Esophagus muscularis mucosa (tissue), 4 donors: ENCODE results near the gene NEK2. TPM values are rescaled to one million over a fixed set of nuclear protein-coding genes. Genes with fewer than 3 reads are reported as not detected.
A peak's percentile ranks its signal among the peaks of the same experiment; 100 is the strongest.

Experiments used
- DNase-seq: peaks from one replicate; pipeline ENCODE4 v3.0.0-alpha.2; 2017; ENCODE audit errors: extremely low spot score
- H3K27ac ChIP-seq, 4 donors: fragments of 200-600 bp; sonication (generic); replicated peaks in 1 of 4; 1 replicate in 3 of 4; 2 replicates in 1 of 4; pipeline ENCODE4 v1.5.1; 2016 to 2019; ENCODE audit warnings: mild to moderate bottlenecking in 1 of 4
- H3K27me3 ChIP-seq, 4 donors: fragments of 200-600 bp; sonication (generic); one replicate each; pipeline versions ENCODE4 v1.5.1 to v1.6.0; 2016 to 2019
- H3K36me3 ChIP-seq, 4 donors: fragments of 200-600 bp; sonication (generic); one replicate each; pipeline ENCODE4 v1.5.1; 2016 to 2019
- H3K4me1 ChIP-seq, 4 donors: fragments of 200-600 bp; sonication (generic); one replicate each; pipeline ENCODE4 v1.5.1; 2016 to 2019
- H3K4me3 ChIP-seq, 4 donors: fragments of 200-600 bp; sonication (generic); 1 replicate in 2 of 4; 2 replicates in 2 of 4; pipeline ENCODE4 v1.5.1; 2016 to 2019; ENCODE audit warnings: mild to moderate bottlenecking in 4 of 4, moderate library complexity in 1 of 4
- H3K9me3 ChIP-seq, 4 donors: fragments of 200-600 bp; sonication (generic); 1 replicate in 3 of 4; 2 replicates in 1 of 4; pipeline ENCODE4 v1.5.1; 2016 to 2019
- CTCF ChIP-seq, 3 experiments: fragments of 200-600 bp in 2 of 3; fragments of 450-650 bp in 1 of 3; sonication (generic) in 2 of 3; IDR thresholded peaks; one replicate each; pipeline ENCODE4 v1.5.1; 2017 to 2019; ENCODE audit warnings: antibody characterized with exemption in 3 of 3, mild to moderate bottlenecking in 2 of 3, moderate library complexity in 1 of 3
- EP300 ChIP-seq: sonication (generic); formaldehyde crosslinking; IDR thresholded peaks from one replicate; pipeline ENCODE4 v1.6.1; 2017; ENCODE audit warnings: antibody characterized with exemption
- POLR2A ChIP-seq: fragments of 450-650 bp; IDR thresholded peaks from one replicate; pipeline ENCODE4 v1.6.1; 2017; ENCODE audit warnings: antibody characterized with exemption, moderate library complexity, mild to moderate bottlenecking, low read depth
- POLR2AphosphoS5 ChIP-seq, 2 donors: sonication (generic); formaldehyde crosslinking; IDR thresholded peaks; one replicate each; pipeline ENCODE4 v1.6.1; 2017; ENCODE audit warnings: antibody characterized with exemption in 2 of 2
- WGBS: methylation state at CpG from one replicate; pipeline ENCODE4 v1.1.5; 2018; 5-methylcytosine and 5-hydroxymethylcytosine counted together
- intact Hi-C: fragments of 100-400 bp; cut with DNase I; formaldehyde crosslinking; loops from one replicate; pipeline ENCODE4 v1.15.1; 2023
- total RNA-seq, 4 donors: library from RNA; depleted of rRNA; stranded (reverse); fragments of >200 nt; gene quantifications; one replicate each; pipeline versions ENCODE4 v1.1.0 to v1.2.1, GENCODE V29; 2016

The NEK2 gene
- total RNA-seq, 4 donors from 2014 or later, result not detected

- Histone ChIP-seq H3K4me3 (no peak overlapping the region), H3K9me3 (no peaks in the 10 kb centered on the region), H3K4me1 (no peaks in the 10 kb centered on the region), H3K27me3 (no peaks in the 10 kb centered on the region), H3K27ac (no peak overlapping the region), H3K36me3 (no peaks in the 10 kb centered on the region)
- no peak for DNase-seq
- TF ChIP-seq POLR2A (no peak), CTCF (IDR thresholded peaks at IDR 0.05) (no peak), EP300 (no peak), POLR2AphosphoS5 (IDR thresholded peaks at IDR 0.05) (no peak)
- WGBS, result 96% methylated on average over 3 of the region's 3 CpGs
- intact Hi-C loops, result no loop called here
Observed at GRCh38 chr1:211704543-211704942, 29.1 kb upstream of the NEK2 start.

DNA sequence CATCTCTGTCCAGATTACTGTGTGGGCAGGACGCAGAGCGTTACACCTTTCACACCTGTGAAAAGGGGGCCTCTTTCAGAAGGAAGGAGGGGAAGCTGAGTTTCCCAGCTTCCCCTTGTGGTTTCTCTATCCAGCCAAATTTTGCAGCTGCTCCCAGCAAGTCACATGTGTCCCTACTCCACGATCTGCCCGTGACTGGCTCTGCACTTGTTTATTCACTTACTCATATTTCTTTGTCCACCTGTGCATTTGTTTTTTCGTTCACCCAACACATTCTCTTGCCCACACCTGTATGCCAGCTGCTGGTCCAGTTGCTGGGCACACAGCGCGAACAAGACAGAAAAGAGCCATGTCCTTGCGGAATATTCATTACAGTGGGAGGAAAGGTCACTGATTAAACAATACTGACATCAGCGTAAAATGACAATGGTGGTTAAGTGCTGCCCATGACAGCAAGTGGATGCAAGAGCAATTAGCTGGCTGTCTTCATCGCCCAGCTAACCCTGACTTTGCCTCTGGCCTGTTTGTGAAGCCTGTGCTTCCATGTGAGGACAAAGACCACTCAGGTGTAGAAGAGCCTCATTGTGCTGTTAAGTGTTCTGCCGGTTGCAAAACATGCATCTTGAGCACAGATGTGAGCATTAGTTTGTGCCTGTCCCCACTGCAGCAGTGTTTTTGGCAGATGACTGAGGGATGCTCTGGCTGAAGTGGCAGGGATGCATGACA is 28.6 kb upstream of the NEK2 start:
- Histone ChIP-seq H3K9me3 (no peaks in the 10 kb centered on the region), H3K27ac (no peak overlapping the region), H3K27me3 (no peaks in the 10 kb centered on the region), H3K4me3 (no peak overlapping the region), H3K4me1 (peaks cover 0 to 2% (median under 1%) of the 10 kb centered on the region in 4 donors), H3K36me3 (no peaks in the 10 kb centered on the region)
- no peak for DNase-seq
- TF ChIP-seq POLR2AphosphoS5 (IDR thresholded peaks at IDR 0.05) (no peak), POLR2A (no peak), EP300 (no peak), CTCF (IDR thresholded peaks at IDR 0.05) (no peak)
- intact Hi-C loops, result no loop called here
- WGBS, result 77% methylated on average over 11 of the region's 11 CpGs

GRCh38 chr1:211701733-211702132 is 26.3 kb upstream of the NEK2 start:
- TF ChIP-seq POLR2A (no peak), POLR2AphosphoS5 (IDR thresholded peaks at IDR 0.05) (no peak), EP300 (no peak), CTCF (IDR thresholded peaks at IDR 0.05) (no peak)
- no peak for DNase-seq
- Histone ChIP-seq H3K4me1 (peaks cover 4 to 11% (median 10%) of the 10 kb centered on the region in 4 donors), H3K9me3 (no peaks in the 10 kb centered on the region), H3K4me3 (no peak overlapping the region), H3K36me3 (no peaks in the 10 kb centered on the region), H3K27ac (no peak overlapping the region), H3K27me3 (peaks cover 0 to 8% (median 0%) of the 10 kb centered on the region in 4 donors)
- intact Hi-C loops, result no loop called here
- 88% methylated on average over 6 of the region's 6 CpGs for WGBS

- DNase-seq, result no peak
Observed at GRCh38 chr1:211699059-211699458, 23.6 kb upstream of the NEK2 start.

More at GRCh38 chr1:211699059-211699458, 23.6 kb upstream of the NEK2 start:
- Histone ChIP-seq H3K27me3 (peaks cover 0 to 8% (median 0%) of the 10 kb centered on the region in 4 donors), H3K4me3 (peak overlapping the region; percentile 21 to 47 (median 30)), H3K27ac (no peak overlapping the region), H3K9me3 (no peaks in the 10 kb centered on the region), H3K4me1 (peaks cover 4 to 11% (median 10%) of the 10 kb centered on the region in 4 donors), H3K36me3 (no peaks in the 10 kb centered on the region)
- TF ChIP-seq POLR2AphosphoS5 (IDR thresholded peaks at IDR 0.05), result no peak
- TF ChIP-seq CTCF (IDR thresholded peaks at IDR 0.05), result no peak
- TF ChIP-seq POLR2A, result no peak
- no peak for TF ChIP-seq EP300
- 85% methylated on average over 5 of the region's 16 CpGs for WGBS
- intact Hi-C loops, result loop anchor here (2.0 kb wide), 1 partner anchor 132 kb away; the partner anchor contains the start of gene LPGAT1
